Activated T-cell treated with anti-CD3 and anti-CD28 coated beads for 24 hours (primary cell): ENCODE data around the gene CENPE.

ENCODE experiments used
- DNase-seq: peaks from one replicate; pipeline ENCODE4 v3.0.0-alpha.2; 2020; ENCODE audit warnings: low read depth

Gene CENPE

GRCh38 chr4:103123114-103123513 is 75.0 kb downstream of the CENPE start:
- no peak for DNase-seq

DNA sequence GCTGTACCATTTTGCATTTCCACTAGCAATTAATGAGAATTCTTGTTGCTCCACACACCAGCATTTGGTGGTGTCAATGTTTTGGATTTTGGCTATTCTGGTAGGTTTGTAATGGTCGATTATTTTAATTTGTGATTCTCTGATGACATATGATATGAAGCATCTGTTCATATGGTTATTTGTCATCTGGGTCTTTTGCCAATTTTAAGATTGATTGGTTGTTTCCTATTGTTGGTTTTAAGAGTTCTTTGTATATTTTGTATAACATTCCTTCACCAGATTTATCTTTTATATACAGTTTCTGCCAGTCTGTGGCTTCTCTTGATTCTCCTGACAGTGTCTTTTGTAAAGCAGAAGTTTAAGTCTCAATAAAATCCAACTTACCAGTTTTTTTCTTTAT is 80.0 kb downstream of the CENPE start:
- DNase-seq, result no peak

DNA sequence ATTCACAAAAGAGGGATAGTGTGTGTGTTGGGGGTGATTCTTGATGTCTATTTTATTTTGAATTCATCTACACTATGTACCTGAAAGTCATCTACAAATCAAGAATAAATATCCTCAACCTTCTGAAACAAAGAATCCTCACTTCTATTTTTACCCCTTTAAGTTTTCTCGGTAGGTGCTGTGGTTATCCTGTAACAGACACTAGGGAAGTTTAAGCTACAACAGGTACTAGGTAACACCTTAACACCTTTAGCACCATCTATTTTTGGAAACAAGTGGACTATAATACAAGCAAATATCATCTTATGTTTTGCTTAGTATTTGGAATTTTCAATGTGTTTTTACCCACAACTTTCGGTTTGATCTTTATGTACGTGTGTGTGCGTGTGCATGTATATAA is 86.5 kb downstream of the CENPE start:
- DNase-seq, result no peak

DNA sequence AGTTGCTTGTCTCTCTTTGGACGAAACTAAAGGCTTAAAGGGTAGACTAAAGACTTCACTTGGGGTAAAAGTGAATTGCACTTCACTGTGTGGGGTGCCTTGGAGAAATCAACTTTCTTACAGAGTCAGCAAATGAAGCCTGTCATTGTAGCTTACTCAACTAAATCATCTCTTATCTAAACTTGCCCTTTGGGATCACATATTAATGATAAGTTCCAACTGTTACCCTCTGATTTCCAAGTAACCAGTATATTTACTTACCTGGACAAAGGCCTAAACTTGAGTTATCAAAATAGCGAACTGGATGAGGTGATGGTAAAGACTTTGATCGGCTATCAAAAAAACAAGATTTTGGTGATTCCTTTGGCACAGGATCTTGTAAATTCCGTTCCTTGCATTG is 89.6 kb downstream of the CENPE start:
- DNase-seq, result no peak

DNA sequence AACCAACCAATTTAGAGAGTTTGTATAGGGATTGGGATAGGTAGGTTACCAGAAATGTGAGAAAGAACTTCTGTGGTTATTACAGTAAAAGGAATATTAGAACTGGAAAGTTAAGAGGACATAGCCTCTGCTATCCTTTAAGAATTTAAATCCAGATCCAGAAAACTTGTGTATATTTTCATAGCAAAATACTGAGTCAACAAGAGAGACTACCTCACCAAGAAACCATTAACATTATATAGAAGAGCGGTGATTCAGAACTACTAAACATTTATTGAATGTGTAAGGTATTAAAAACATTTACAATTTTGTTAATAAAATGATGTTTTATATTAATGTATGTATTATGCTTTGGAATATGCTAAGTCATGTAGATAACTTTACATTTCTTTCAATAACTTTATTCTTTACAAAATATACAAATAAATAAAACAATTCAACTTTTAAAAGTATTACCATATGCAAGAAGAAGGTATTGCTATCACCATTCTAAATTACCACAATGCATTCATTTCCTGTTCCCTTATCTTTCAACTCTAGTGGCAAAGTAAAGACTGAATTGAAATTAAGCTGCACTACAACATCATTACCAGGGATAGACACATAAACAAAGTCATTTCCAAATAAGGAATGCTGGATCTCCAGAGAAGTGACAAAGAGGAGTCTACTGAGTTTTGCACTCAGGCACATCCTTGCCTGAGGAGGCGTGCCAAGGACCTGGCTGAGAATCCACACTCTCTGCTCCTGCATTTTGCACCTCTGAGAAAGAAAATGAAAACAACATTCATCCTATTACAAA is 92.4 kb downstream of the CENPE start:
- no peak for DNase-seq

DNA sequence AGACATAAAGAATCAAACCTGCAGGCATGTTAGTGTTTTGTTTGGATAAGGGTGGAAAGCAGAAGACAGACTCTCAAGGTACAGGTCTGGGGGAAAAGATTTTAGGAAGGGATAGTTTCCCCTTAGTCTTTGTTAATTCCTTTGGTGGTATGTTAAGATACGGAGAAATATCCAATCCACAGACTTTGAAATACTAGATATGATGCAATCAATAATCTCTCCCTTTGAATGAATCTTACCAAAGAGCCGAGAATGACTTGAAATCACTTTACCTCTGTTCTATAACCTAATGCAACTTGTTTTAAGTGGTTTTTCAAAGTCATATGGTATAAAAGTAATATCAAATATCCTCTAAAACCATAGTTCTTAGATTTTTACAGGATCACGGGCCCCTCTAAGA is 93.3 kb downstream of the CENPE start:
- no peak for DNase-seq

- DNase-seq, result no peak
Measured at GRCh38 chr4:103100691-103101090, 97.5 kb downstream of the CENPE start.

DNA sequence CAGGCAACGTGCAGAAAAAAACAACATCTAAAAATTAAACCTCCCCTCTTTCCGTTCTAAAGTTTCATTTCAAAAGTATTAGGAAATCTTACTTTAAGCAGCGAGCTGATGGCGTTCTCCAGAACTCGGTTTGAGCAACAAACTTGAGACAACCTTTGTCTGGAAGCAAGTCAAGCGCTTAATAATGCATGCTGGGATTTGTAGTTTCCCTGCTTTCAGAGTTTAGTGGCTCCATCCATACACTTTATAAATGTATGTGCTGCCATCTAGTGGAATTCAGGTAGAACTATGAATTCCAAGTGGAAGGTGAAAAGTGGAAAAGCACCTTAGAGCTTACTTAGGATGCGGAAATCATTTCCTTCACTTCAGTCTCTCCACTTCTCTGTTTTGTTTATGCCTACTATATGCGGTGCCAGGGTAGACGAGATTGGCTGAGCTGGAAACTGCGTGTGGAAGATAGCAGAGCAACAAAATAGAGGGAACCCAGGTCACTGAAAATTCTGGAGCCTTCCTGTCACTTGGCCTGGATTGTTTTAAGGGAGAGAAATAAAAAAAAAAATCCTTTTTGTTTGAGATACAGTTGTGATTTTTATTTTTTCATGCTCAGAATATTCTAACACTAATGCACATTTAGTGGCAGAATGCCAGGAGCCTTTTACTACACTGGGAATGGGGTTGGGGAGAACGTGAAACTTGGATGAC is 98.3 kb downstream of the CENPE start, which contains the start of gene BDH2:
Gene BDH2, minus strand, starts transcription at position 144 of the 702 bp plus-strand sequence. CDS start 3,580 bp downstream, outside the sequence.
- peak; percentile 14 for DNase-seq

- DNase-seq, result no peak
Measured at GRCh38 chr4:103098756-103099440, 99.2 kb downstream of the CENPE start.

- no peak for DNase-seq
Measured at GRCh38 chr4:103098341-103098740, 99.8 kb downstream of the CENPE start.

DNA sequence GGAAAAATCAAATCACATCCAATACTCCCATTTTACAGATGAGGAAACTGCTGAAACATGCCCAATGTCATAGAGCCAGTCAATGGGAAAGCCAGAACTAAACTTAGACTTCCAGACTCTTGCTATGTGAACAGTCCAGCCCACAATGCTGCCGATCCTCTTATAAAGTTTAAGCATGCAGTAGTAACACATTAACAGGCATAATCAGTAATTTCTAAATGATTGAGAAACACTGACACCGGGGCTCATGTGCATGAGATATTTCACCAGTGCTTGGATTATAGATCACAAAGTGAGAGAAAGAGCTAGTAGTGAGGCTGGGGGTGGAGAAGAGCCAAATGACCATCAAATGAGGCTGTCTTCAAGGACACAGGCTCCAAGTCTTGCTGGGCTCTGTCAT is 101.0 kb downstream of the CENPE start:
- no peak for DNase-seq

- DNase-seq, result no peak
Measured at GRCh38 chr4:103095080-103095479, 103.1 kb downstream of the CENPE start.

DNA sequence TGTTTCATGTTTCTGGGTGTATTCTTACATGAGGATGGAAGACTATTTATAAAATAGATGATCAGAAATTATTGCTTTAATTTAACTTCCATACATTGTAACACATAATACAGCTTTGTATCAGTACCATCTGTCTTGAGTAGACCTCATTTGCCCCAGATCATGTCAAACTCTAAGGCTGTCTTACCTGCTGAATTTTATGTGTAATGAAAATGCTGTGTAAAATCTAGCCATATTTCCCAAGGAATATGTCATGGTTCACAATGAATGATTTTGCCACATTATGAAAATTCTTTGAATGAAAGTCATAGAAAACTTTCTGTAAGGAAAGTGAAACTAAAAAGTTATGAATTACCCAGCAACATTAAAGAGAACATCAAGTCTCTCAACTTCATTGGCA is 105.9 kb downstream of the CENPE start:
- DNase-seq, result no peak

DNA sequence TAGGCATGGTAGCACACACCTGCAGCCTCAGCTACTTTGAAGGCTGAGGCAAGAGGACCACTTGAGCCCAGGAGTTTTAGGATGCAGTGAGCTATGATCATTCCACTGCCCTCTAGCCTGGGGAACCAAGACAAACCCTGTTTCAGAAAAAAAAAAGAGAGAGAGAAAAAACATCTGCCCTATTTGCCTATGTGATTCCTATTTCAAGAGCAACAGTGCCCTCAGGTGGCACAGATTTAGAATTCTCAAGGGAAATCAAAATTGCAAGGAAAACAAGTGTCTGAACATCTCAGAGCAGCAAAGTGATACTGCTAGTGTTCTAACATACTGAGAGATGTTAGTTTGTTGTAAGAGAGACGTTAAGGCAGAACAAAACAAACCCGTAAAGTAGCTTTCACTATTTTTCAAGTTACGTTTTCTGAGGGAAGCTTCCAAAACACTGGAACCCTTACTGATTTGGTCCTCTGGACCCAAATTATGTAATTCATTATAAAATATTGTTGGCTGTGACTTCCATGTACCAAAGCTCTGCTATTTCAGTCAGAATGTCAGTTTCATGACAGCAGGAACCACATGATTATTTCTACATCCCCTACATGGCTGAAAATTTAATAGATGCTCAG is 106.4 kb downstream of the CENPE start:
- peak; percentile 38 for DNase-seq

GRCh38 chr4:103089481-103089880 is 108.7 kb downstream of the CENPE start:
- no peak for DNase-seq

GRCh38 chr4:103086551-103086950 is 111.6 kb downstream of the CENPE start:
- DNase-seq, result no peak

DNA sequence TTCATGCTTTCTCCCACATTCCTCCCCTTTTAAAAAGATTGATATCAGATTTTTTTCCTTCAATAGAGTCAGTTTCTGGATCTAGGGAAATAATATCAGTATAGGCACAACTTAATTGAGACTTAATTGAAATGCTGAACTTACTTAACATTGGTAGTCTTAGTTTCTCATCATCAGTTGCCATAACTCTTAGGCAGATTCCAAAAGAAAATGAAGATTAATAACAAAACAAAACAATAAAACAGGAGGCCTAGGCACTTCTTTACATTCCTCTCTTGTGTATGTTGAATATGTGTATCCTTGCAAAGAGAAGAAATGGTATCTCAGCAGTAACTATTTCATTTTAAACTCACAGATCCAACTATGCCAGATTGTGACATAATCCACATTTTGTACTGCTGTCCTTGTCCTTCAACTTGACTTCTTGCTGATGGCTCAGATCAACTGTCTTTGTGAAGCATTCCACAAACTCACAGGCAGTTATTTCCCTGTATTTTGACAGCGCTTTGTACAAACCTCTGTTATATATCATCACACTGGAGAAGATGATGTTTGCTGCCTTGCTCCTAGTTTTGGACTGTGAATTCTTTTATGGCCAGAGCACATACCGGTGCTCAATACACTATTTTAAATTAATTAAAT is 112.5 kb downstream of the CENPE start:
- no peak for DNase-seq

- DNase-seq, result no peak
Measured at GRCh38 chr4:103079621-103080020, 118.5 kb downstream of the CENPE start.

DNA sequence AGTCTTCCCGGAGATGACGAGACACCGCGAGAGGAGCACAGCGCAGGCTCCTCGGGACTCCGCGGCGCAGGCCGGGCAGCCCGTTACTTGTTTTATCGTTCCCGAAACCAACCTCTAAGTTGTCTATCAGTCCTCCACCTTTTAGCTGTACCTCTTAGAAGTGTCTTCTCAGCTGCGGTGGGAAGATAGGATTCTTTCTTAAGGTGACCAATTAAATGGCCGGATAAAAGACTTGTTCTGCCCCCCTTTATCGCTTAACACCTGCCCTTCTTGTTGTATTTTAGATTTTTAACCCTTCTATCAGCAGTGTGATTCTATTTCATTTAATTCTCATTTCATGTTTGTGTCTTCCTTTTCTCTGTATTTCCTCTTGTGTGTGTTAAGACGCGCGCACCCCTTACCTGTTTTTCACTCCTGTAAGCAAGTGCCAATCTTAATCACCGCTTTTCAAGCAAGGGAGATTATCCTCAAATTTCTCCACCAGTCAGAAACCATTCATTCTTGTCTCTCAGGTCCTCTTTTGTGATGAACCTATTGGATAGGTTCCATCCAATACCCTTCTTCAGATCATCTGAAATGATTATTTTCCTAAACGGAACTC is 121.3 kb downstream of the CENPE start, which contains the start of gene SLC9B2:
Gene SLC9B2, minus strand, starts transcription at position 15 of the 601 bp plus-strand sequence. CDS start 9,211 bp downstream, outside the sequence.
- peak; percentile 43 for DNase-seq

DNA sequence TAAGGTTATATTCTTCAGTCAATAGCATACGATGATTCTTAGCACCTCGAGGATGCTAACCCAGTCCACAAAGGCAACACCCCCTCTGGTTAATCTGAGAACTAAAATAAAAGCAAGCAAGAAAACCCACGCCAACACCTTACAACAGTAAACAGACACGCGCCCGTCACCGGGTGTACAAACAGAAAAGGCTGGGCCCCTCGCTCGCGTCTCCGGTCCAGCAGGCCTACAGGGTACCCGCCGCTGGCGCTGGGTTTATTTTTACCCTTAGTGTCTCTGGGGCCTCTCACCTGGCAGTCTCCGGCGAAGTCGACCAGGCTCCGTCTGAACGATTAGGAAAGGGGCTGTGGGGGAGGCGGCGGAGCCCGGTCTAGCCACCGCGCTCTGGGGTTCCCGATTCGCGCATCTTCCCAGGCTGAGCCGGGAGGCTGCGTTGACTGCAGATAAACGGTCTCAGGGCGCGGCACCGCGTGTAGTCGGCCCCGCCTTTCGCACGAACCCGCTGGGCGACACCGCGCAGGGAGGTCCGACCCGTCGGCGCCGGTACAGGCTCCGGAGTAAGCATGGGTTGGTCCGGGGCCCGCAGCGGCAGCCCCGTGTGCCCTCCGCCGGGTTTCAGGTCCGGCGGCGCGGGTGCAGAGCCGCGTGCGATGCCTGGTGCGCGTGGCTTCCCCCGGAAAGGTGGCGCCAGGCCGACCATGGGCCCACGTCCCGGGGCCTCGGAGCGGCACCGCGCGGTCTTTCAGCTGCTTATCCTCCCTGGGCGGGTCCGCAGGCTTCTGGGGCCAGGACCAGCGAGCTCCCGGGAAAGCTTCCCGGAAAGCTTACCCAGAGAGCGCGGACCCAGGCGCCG is 122.0 kb downstream of the CENPE start:
- DNase-seq, result peak; percentile 42
